ENCODE data around the gene USP17L22.
"Not testable (repeated sequence)": the region's sequence is repeated elsewhere in the genome, so short reads cannot be mapped to it uniquely, and the experiment has no call there.

Gene USP17L22
- 0 reads per million in 2 experiments for total RNA-seq

- DNase-seq (ENCODE audit: low read depth), result not testable (repeated sequence)
These were observed at the start of gene USP17L22 for GRCh38 chr4:9267319-9267718. Gene USP17L22, plus strand, starts transcription at chr4:9267619. Its CDS starts 0 bp downstream, at chr4:9267619.

- not testable (repeated sequence) for DNase-seq (ENCODE audit: low read depth)
These were observed 47.6 kb upstream of the USP17L22 start, which contains the start of gene USP17L12 for GRCh38 chr4:9219852-9220251. Gene USP17L12, plus strand, starts transcription at chr4:9220152. Its CDS starts 0 bp downstream, at chr4:9220152.

- not testable (repeated sequence) for DNase-seq (ENCODE audit: low read depth)
These were observed 42.8 kb upstream of the USP17L22 start, which contains the start of gene USP17L13 for GRCh38 chr4:9224596-9224995. Gene USP17L13, plus strand, starts transcription at chr4:9224896. Its CDS starts 0 bp downstream, at chr4:9224896.

GRCh38 chr4:9230249-9230648 is 37.2 kb upstream of the USP17L22 start:
- not testable (repeated sequence) for DNase-seq (ENCODE audit: low read depth)

GRCh38 chr4:9234085-9234484 is 33.3 kb upstream of the USP17L22 start, which contains the start of gene USP17L15:
Gene USP17L15, plus strand, starts transcription at chr4:9234385. Its CDS starts 0 bp downstream, at chr4:9234385.
- DNase-seq (ENCODE audit: low read depth), result not testable (repeated sequence)

GRCh38 chr4:9238461-9238860 is 29.0 kb upstream of the USP17L22 start:
- DNase-seq (ENCODE audit: low read depth), result not testable (repeated sequence)

GRCh38 chr4:9243579-9243978 is 23.8 kb upstream of the USP17L22 start, which contains the start of gene USP17L17:
Gene USP17L17, plus strand, starts transcription at chr4:9243879. Its CDS starts 0 bp downstream, at chr4:9243879.
- not testable (repeated sequence) for DNase-seq (ENCODE audit: low read depth)

- DNase-seq (ENCODE audit: low read depth), result not testable (repeated sequence)
These were observed 19.3 kb upstream of the USP17L22 start, which contains the start of gene USP17L18 for GRCh38 chr4:9247953-9248680. Gene USP17L18, plus strand, starts transcription at chr4:9248630. Its CDS starts 0 bp downstream, at chr4:9248630.

GRCh38 chr4:9253078-9253477 is 14.3 kb upstream of the USP17L22 start, which contains the start of gene USP17L19:
Gene USP17L19, plus strand, starts transcription at chr4:9253378. Its CDS starts 0 bp downstream, at chr4:9253378.
- DNase-seq (ENCODE audit: low read depth), result not testable (repeated sequence)

GRCh38 chr4:9257824-9258223 is 9.6 kb upstream of the USP17L22 start, which contains the start of gene USP17L20:
Gene USP17L20, plus strand, starts transcription at chr4:9258124. Its CDS starts 0 bp downstream, at chr4:9258124.
- DNase-seq (ENCODE audit: low read depth), result not testable (repeated sequence)

GRCh38 chr4:9262572-9262971 is 4.8 kb upstream of the USP17L22 start, which contains the start of gene USP17L21:
Gene USP17L21, plus strand, starts transcription at chr4:9262872. Its CDS starts 0 bp downstream, at chr4:9262872.
- DNase-seq (ENCODE audit: low read depth), result not testable (repeated sequence)

- not testable (repeated sequence) for DNase-seq (ENCODE audit: low read depth)
These were observed 4.3 kb downstream of the USP17L22 start for GRCh38 chr4:9271719-9272118.

All from T follicular helper cell (primary cell).